ENCODE results near the gene SYNGR1.

Gene SYNGR1

GRCh38 chr22:39422721-39423120 lies 72.9 kb downstream of the SYNGR1 start:
- H2AFZ ChIP-seq (ENCODE audit: low read depth, low read length): no peak overlapping the region
- no peaks in the 10 kb centered on the region for H3K27me3 ChIP-seq (ENCODE audit: low read depth, low read length)
- H3K4me2 ChIP-seq (ENCODE audit: low read length): no peak overlapping the region
- peaks cover 65% of the 10 kb centered on the region for H3K36me3 ChIP-seq (replicated peaks; ENCODE audit: low read depth, low read length)
- peaks cover 11% of the 10 kb centered on the region for H3K4me1 ChIP-seq (ENCODE audit: low read length)
- no peak overlapping the region for H3K4me3 ChIP-seq (ENCODE audit: low read length)
- no peaks in the 10 kb centered on the region for H3K79me2 ChIP-seq (ENCODE audit: low read length)
- no peak overlapping the region for H3K9ac ChIP-seq (ENCODE audit: low read length)
- H3K27ac ChIP-seq (ENCODE audit: low read length): no peak overlapping the region
- H3K9me3 ChIP-seq (ENCODE audit: insufficient read depth, low read length): no peaks in the 10 kb centered on the region
- TF ChIP-seq EZH2phosphoT487 (IDR thresholded peaks at IDR 0.05; ENCODE audit: low read depth): no peak
- no peak for TF ChIP-seq CTCF (IDR thresholded peaks at IDR 0.05; ENCODE audit: low read depth, low read length)
- 0 out of 2 replicates have a peak, but pooled peaks cover 4% of the 10 kb centered on the region for H4K20me1 ChIP-seq (ENCODE audit: insufficient read depth, low read length)

- peaks cover 7% of the 10 kb centered on the region; the same call in 1 of the 2 replicates for H3K4me1 ChIP-seq (ENCODE audit: low read length)
- H3K27ac ChIP-seq (ENCODE audit: low read length): no peak overlapping the region
- no peak overlapping the region for H2AFZ ChIP-seq (ENCODE audit: low read depth, low read length)
- H3K79me2 ChIP-seq (ENCODE audit: low read length): no peaks in the 10 kb centered on the region
- H3K36me3 ChIP-seq (replicated peaks; ENCODE audit: low read depth, low read length): peaks cover 62% of the 10 kb centered on the region
- H3K4me2 ChIP-seq (ENCODE audit: low read length): no peak overlapping the region
- no peaks in the 10 kb centered on the region for H3K27me3 ChIP-seq (ENCODE audit: low read depth, low read length)
- no peak for TF ChIP-seq CTCF (IDR thresholded peaks at IDR 0.05; ENCODE audit: low read depth, low read length)
- TF ChIP-seq EZH2phosphoT487 (IDR thresholded peaks at IDR 0.05; ENCODE audit: low read depth): no peak
- no peaks in the 10 kb centered on the region for H3K9me3 ChIP-seq (ENCODE audit: insufficient read depth, low read length)
- H4K20me1 ChIP-seq (ENCODE audit: insufficient read depth, low read length): no peaks in the 10 kb centered on the region
- H3K9ac ChIP-seq (ENCODE audit: low read length): no peak overlapping the region
- H3K4me3 ChIP-seq (ENCODE audit: low read length): no peak overlapping the region
Observed at GRCh38 chr22:39423976-39424375, 74.2 kb downstream of the SYNGR1 start.

- no peaks in the 10 kb centered on the region for H3K27me3 ChIP-seq (ENCODE audit: low read depth, low read length)
- H3K4me1 ChIP-seq (ENCODE audit: low read length): peaks cover 7% of the 10 kb centered on the region; the same call in 1 of the 2 replicates
- no peaks in the 10 kb centered on the region for H4K20me1 ChIP-seq (ENCODE audit: insufficient read depth, low read length)
- H3K27ac ChIP-seq (ENCODE audit: low read length): no peak overlapping the region
- H3K4me2 ChIP-seq (ENCODE audit: low read length): no peak overlapping the region
- H2AFZ ChIP-seq (ENCODE audit: low read depth, low read length): no peak overlapping the region
- H3K9ac ChIP-seq (ENCODE audit: low read length): no peak overlapping the region
- no peaks in the 10 kb centered on the region for H3K79me2 ChIP-seq (ENCODE audit: low read length)
- TF ChIP-seq EZH2phosphoT487 (IDR thresholded peaks at IDR 0.05; ENCODE audit: low read depth): no peak
- no peak for TF ChIP-seq CTCF (IDR thresholded peaks at IDR 0.05; ENCODE audit: low read depth, low read length)
- H3K4me3 ChIP-seq (ENCODE audit: low read length): no peak overlapping the region
- H3K9me3 ChIP-seq (ENCODE audit: insufficient read depth, low read length): no peaks in the 10 kb centered on the region
- H3K36me3 ChIP-seq (replicated peaks; ENCODE audit: low read depth, low read length): peaks cover 56% of the 10 kb centered on the region
Observed at GRCh38 chr22:39426380-39427043, 76.7 kb downstream of the SYNGR1 start.

GRCh38 chr22:39427751-39428596 lies 78.2 kb downstream of the SYNGR1 start:
- Histone ChIP-seq H3K4me1 (ENCODE audit: low read length) (peaks cover 7% of the 10 kb centered on the region; the same call in 1 of the 2 replicates), H2AFZ (ENCODE audit: low read depth, low read length) (no peak overlapping the region), H4K20me1 (ENCODE audit: insufficient read depth, low read length) (no peaks in the 10 kb centered on the region), H3K9ac (ENCODE audit: low read length) (no peak overlapping the region), H3K27me3 (ENCODE audit: low read depth, low read length) (no peaks in the 10 kb centered on the region), H3K79me2 (ENCODE audit: low read length) (no peaks in the 10 kb centered on the region), H3K36me3 (replicated peaks; ENCODE audit: low read depth, low read length) (peaks cover 53% of the 10 kb centered on the region), H3K4me3 (ENCODE audit: low read length) (no peak overlapping the region), H3K27ac (ENCODE audit: low read length) (no peak overlapping the region), H3K9me3 (ENCODE audit: insufficient read depth, low read length) (no peaks in the 10 kb centered on the region), H3K4me2 (ENCODE audit: low read length) (no peak overlapping the region)
- no peak for TF ChIP-seq EZH2phosphoT487 (IDR thresholded peaks at IDR 0.05; ENCODE audit: low read depth)
- no peak for TF ChIP-seq CTCF (IDR thresholded peaks at IDR 0.05; ENCODE audit: low read depth, low read length)

All from OCI-LY3 (cell line).